Hematopoietic multipotent progenitor cell treated with erythropoietin and hydrocortisone succinate and interleukin-3 and kit ligand, for 8 days (in vitro differentiated cells): ENCODE measurements around the gene MAGI2.
"Not testable (repeated sequence)": the region's sequence is repeated elsewhere in the genome, so short reads cannot be mapped to it uniquely, and the experiment has no call there.

Experiments
- DNase-seq: peaks from one replicate; pipeline ENCODE4 v3.0.0-alpha.2; 2015

The MAGI2 gene

DNA sequence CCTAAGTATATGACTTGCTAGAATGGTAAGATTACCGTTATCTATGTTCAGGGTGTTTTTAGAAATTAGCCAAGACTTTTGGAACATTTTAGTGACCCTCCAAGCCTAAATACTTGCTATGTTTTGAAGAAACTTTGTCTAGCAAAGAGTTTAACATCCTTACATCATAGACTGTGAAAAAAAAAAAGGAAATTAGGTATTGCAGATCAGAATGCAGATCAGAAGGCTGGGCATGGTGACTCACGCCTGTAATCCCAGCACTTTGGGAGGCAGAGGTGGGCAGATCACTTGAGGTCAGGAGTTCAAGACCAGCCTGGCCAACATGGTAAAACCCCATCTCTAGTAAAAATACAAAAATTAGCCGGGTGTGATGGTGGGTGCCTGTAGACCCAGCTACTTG is 10.7 kb downstream of the MAGI2 start:
- DNase-seq: not testable (repeated sequence)

DNA sequence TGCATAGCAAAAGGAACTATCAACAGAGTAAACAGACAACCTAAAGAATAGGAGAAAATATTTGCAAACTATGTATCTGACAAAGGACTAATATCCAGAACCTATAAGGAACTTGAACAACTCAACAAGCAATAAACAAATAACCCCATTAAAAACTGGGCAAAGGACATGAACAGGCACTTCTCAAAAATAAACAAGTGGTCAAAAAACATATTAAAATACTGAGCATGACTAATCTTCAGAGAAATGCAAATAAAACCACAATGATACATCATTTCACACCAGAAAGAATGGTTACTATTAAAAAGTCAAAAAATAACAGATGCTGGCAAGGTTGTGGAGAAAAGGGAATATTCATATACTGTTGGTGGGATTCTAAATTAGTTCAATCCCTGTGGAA is 17.1 kb downstream of the MAGI2 start:
- DNase-seq: no peak

- no peak for DNase-seq
Measured at GRCh38 chr7:79434867-79435266, 18.6 kb downstream of the MAGI2 start.

- DNase-seq: no peak
Measured at GRCh38 chr7:79434098-79434497, 19.4 kb downstream of the MAGI2 start.

DNA sequence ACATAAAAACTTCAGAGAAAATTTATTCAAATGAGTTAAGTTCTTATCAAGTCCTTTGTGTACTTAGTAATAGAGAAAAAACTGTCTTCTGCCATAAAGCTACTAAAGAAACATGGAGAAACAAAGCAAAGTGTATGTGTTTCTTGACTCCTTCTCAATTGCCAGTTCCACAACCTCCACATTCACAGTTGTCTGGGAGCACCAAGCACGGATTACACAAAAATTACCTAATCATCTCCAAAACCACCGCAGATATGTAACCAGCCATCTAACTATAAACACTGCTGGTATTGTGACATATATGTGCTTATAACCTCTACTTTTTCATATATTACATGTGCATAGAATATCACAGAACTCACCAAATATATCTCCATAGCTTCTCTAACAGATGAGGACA is 23.1 kb downstream of the MAGI2 start:
- no peak for DNase-seq

GRCh38 chr7:79425665-79426064 is 27.8 kb downstream of the MAGI2 start:
- DNase-seq: no peak

- no peak for DNase-seq
Measured at GRCh38 chr7:79421751-79422150, 31.7 kb downstream of the MAGI2 start.

GRCh38 chr7:79420464-79420863 is 33.0 kb downstream of the MAGI2 start:
- no peak for DNase-seq

GRCh38 chr7:79414910-79415309 is 38.6 kb downstream of the MAGI2 start:
- DNase-seq: no peak

- DNase-seq: no peak
Measured at GRCh38 chr7:79412915-79413314, 40.6 kb downstream of the MAGI2 start.

GRCh38 chr7:79412438-79412837 is 41.0 kb downstream of the MAGI2 start:
- no peak for DNase-seq

- DNase-seq: no peak
Measured at GRCh38 chr7:79410345-79410744, 43.1 kb downstream of the MAGI2 start.

- DNase-seq: no peak
Measured at GRCh38 chr7:79407351-79407750, 46.1 kb downstream of the MAGI2 start.

- no peak for DNase-seq
Measured at GRCh38 chr7:79406371-79406770, 47.1 kb downstream of the MAGI2 start.

GRCh38 chr7:79405368-79405767 is 48.1 kb downstream of the MAGI2 start:
- no peak for DNase-seq

- no peak for DNase-seq
Measured at GRCh38 chr7:79403879-79404278, 49.6 kb downstream of the MAGI2 start.

DNA sequence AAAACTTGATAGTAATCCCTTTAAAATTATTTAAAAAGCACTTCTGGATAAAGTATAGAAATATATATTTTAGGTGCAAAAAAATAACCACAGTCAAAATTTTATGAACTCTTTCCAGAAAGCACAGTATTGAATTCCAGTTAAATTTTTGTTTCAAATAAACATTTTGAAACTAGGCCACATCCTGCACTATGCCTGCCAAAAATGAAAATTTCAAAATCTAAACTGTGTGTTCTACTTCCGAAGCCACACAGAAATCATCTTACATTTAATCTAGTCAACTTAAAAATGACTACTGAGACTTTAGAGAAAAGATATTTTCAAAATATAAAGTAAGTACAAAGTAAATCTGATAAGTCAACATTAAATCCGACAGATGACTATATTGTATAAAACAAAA is 50.0 kb downstream of the MAGI2 start:
- DNase-seq: no peak

DNA sequence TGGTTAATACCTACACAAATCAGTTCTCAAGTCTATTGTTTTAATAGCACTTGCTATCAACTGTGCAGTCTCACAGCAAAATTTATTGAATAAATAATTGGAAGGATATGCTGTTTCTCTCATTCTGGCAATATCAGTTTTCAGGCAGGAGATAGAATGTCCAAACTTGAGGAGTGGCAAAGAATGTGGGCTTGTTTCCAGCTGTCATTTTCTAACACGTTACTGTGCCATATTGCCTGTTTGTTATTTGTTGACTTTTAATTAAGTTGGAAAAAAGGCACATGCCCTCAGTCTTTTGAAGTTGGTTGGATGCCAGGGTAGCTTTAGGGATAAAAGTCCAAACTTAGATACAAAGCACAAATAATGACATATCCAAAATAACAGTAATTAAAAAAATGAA is 52.2 kb downstream of the MAGI2 start:
- DNase-seq: no peak

DNA sequence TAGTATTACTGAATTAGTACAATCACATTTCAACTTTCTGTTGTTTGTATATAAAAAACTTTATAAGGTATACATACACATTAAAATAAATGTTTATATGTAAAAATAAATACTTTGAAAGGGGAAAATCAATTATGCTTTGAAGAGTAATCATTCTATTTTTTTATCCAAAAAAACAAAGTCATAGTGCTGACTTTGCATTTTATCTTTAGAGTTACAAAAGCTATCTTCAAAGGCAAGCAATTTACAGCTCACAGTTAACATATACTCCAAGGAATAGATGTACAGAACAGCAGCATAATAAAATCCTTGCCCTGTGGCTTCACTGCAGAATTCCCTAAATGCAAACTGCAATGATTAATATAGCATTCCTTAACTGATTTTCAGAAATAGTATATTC is 53.2 kb downstream of the MAGI2 start:
- no peak for DNase-seq

- no peak for DNase-seq
Measured at GRCh38 chr7:79398138-79398749, 55.2 kb downstream of the MAGI2 start.

DNA sequence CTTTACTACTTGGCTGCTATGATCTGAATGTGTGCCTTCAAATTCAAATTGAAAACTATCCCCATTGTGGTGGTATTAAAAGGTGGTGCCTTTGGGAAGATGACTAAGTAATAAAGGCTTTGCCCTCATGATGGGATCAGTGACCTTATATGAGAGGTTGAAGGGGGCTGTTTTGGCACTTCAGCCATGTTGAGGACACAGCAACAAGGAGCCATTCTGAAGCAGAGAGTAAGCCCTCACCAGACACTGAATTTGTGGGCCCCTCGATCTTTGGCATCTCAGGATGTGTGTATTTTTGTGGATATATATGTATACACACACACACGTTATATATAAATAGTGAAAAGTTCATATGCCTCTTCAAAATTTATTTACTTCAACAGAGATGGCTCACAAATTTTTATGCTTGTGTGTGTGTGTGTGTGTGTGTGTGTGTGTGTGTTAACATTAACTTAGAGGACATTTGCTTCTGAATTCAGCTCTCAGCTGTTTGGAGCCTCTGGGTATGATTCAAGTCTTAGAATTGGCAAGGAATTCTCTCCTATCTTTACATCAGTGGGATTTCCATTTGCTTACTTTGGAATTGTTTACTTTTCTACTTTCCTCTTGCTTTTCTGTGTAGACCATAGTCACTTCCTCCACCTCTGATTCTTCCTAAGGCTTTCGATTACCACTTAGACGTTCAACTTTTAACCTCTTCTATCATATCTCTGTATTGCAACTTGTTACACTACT is 66.6 kb downstream of the MAGI2 start:
- no peak for DNase-seq

DNA sequence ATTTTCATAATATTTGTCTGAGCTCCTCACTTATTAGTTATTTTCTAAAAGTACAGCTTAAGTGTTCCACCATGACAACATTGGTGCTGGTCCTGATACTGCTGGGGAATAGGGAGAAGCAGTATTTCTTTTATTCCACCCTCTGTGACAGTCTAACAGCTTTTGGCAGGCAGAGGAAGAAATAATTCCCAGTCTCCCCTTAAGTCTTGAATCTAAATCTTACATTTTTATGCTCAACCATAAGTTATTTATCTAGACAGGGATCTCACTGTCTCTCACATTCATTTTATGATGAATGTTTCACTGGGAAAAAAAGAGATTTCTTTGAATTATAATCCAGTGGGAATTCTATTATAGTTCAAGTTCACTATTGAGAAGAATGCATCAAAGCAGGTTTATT is 71.5 kb downstream of the MAGI2 start:
- DNase-seq: no peak

GRCh38 chr7:79377097-79377496 is 76.4 kb downstream of the MAGI2 start:
- DNase-seq: no peak

DNA sequence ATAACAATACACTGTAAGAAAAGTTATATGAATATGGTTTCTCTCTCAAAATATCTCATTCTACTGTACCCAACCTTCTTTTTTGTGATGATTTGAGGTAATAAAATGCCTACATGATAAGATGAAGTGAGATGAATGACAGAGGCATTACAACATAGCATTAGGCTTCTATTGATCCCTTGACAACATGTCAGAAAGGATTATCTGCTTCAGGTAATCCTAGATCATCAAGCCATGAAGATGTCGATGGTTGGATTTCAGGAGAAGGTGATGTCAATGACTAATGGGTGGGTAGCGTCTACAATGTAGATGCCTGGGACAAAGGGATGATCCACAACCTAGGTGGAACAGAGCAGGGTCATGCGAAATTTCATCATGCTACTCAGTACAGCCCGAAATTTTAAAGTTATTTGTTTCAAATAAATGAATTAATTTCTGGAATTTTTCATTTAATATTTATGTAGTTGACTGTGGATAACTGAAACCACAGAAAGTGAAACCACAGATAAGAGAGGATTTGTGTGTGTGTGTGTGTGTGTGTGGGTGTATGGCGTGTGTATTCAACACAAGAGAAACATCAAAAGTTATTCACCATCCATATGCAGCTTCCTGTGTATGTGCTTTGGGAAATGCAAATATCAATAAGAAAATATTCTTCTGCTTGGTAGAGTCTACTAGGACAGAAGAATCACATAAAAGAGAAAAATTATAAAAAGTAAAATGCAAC is 77.0 kb downstream of the MAGI2 start:
- DNase-seq: no peak
